HepG2 (cell line): ENCODE results near the gene ARHGEF39. TPM values are rescaled to one million over a fixed set of nuclear protein-coding genes. Genes with fewer than 3 reads are reported as not detected.
A peak's percentile ranks its signal among the peaks of the same experiment; 100 is the strongest.

Source experiments
- ASH2L ChIP-seq: fragments of 300-600, 200-600 bp; sonication (generic); IDR thresholded peaks from 2 replicates; pipeline ENCODE4 v1.7.0; 2017; ENCODE audit warnings: low read depth, mild to moderate bottlenecking, moderate library complexity, mixed read lengths, low read length; ENCODE audit not compliant: insufficient read length
- CTCF ChIP-seq: sonication (generic); formaldehyde crosslinking; IDR thresholded peaks from 2 replicates; pipeline ENCODE4 v1.5.0; 2020; ENCODE audit warnings: mild to moderate bottlenecking, missing genetic modification reagents, moderate library complexity
- KDM5A ChIP-seq: fragments of 200-600 bp; sonication (generic); IDR thresholded peaks from 2 replicates; pipeline ENCODE4 v1.7.0; 2018; ENCODE audit warnings: antibody characterized with exemption, mild to moderate bottlenecking, low read length, borderline replicate concordance
- MEIS1 ChIP-seq: sonication (generic); formaldehyde crosslinking; IDR thresholded peaks from 2 replicates; pipeline ENCODE4 v1.9.0; 2021; ENCODE audit warnings: mild to moderate bottlenecking, missing genetic modification reagents, moderate library complexity, borderline replicate concordance
- NFYC ChIP-seq: IDR thresholded peaks from 2 replicates; pipeline ENCODE4 v1.6.1; 2016; ENCODE audit warnings: missing genetic modification reagents, missing compliant biosample characterization
- RAD51 ChIP-seq: fragments of 450-650 bp; IDR thresholded peaks from 2 replicates; pipeline ENCODE4 v1.6.1; 2016; ENCODE audit warnings: borderline replicate concordance
- RELA ChIP-seq: sonication (generic); formaldehyde crosslinking; IDR thresholded peaks from 2 replicates; pipeline ENCODE4 v1.4.0; 2020; ENCODE audit warnings: missing genetic modification reagents
- RNF219 ChIP-seq: sonication (generic); formaldehyde crosslinking; IDR thresholded peaks from 2 replicates; pipeline ENCODE4 v1.5.0; 2020; ENCODE audit warnings: mild to moderate bottlenecking, missing genetic modification reagents
- SPEN ChIP-seq: sonication (generic); formaldehyde crosslinking; IDR thresholded peaks from 2 replicates; pipeline ENCODE4 v1.5.1; 2020; ENCODE audit warnings: low read depth, mild to moderate bottlenecking, missing genetic modification reagents
- TCF12 ChIP-seq, 2 experiments: fragments of 450-650 bp in 1 of 2; sonication (generic) in 1 of 2; formaldehyde crosslinking in 1 of 2; IDR thresholded peaks; 2 replicates each; pipeline versions ENCODE4 v1.6.1 to v1.8.0; 2017 to 2022; ENCODE audit warnings: antibody characterized with exemption in 1 of 2, mild to moderate bottlenecking in 1 of 2, missing genetic modification reagents in 1 of 2, moderate library complexity in 1 of 2
- TOPORS ChIP-seq: sonication (generic); formaldehyde crosslinking; IDR thresholded peaks from 2 replicates; pipeline ENCODE4 v1.8.0; 2023; ENCODE audit warnings: mild to moderate bottlenecking, missing genetic modification reagents
- U2AF2 ChIP-seq: fragments of 200-400 bp; formaldehyde crosslinking; IDR thresholded peaks from 2 replicates; pipeline ENCODE4 v1.6.1; 2017; ENCODE audit warnings: low read depth, mild to moderate bottlenecking, low read length
- YEATS2 ChIP-seq: sonication (generic); formaldehyde crosslinking; IDR thresholded peaks from 2 replicates; pipeline ENCODE4 v1.4.0; 2020; ENCODE audit warnings: missing genetic modification reagents, borderline replicate concordance
- ZBTB25 ChIP-seq: IDR thresholded peaks from 2 replicates; pipeline ENCODE4 v1.6.1; 2018; ENCODE audit warnings: missing genetic modification reagents
- ZMAT3 ChIP-seq: sonication (generic); formaldehyde crosslinking; conservative IDR thresholded peaks from 2 replicates; pipeline ENCODE4 v1.7.0; 2021; ENCODE audit warnings: missing genetic modification reagents
- ZNF121 ChIP-seq: sonication (generic); formaldehyde crosslinking; IDR thresholded peaks from 2 replicates; pipeline ENCODE4 v1.5.0; 2020; ENCODE audit warnings: mild to moderate bottlenecking, missing genetic modification reagents
- ZNF3 ChIP-seq: IDR thresholded peaks from 2 replicates; pipeline ENCODE4 v1.7.0; 2017; ENCODE audit warnings: inconsistent platforms
- ZNF329 ChIP-seq: sonication (generic); formaldehyde crosslinking; IDR thresholded peaks from 2 replicates; pipeline ENCODE4 v1.9.0; 2021; ENCODE audit warnings: low read depth, mild to moderate bottlenecking, missing genetic modification reagents
- ZNF605 ChIP-seq: sonication (generic); formaldehyde crosslinking; IDR thresholded peaks from 2 replicates; pipeline ENCODE4 v1.8.0; 2022; ENCODE audit warnings: mild to moderate bottlenecking, missing genetic modification reagents
- ZNF788 ChIP-seq: sonication (generic); formaldehyde crosslinking; IDR thresholded peaks from 2 replicates; pipeline ENCODE4 v1.5.0; 2020; ENCODE audit warnings: mild to moderate bottlenecking, missing genetic modification reagents, borderline replicate concordance
- ZNF878 ChIP-seq: sonication (generic); formaldehyde crosslinking; IDR thresholded peaks from 2 replicates; pipeline ENCODE4 v1.8.1; 2023; ENCODE audit warnings: mild to moderate bottlenecking, missing genetic modification reagents, moderate library complexity
- ZSCAN29 ChIP-seq: sonication (generic); formaldehyde crosslinking; conservative IDR thresholded peaks from 2 replicates; pipeline ENCODE4 v1.4.0; 2020; ENCODE audit warnings: mild to moderate bottlenecking, missing genetic modification reagents
- ZSCAN9 ChIP-seq: IDR thresholded peaks from 2 replicates; pipeline ENCODE4 v1.6.1; 2016; ENCODE audit warnings: borderline replicate concordance
- polyA plus RNA-seq, 8 experiments: library from polyadenylated mRNA; depleted of rRNA in 3 of 8; stranded (reverse) in 7 of 8; unstranded in 1 of 8; fragments of >200 nt; fragmentation: Illumina TruSeq in 4 of 8; extraction: Trizol in 4 of 8; gene quantifications; 2 replicates each; pipeline versions ENCODE4 v1.2.1 to v1.2.3, GENCODE V29; 2011 to 2016; ENCODE audit warnings: low read depth in 4 of 8, missing spikeins in 1 of 8, mixed read lengths in 1 of 8; ENCODE audit not compliant: insufficient read depth in 1 of 8
- total RNA-seq, 5 experiments: library from RNA; depleted of rRNA; stranded (reverse); fragments of >200 nt; fragmentation: Illumina TruSeq; extraction: Trizol; gene quantifications; 2 replicates each; pipeline ENCODE4 v1.2.3, GENCODE V29; 2016; ENCODE audit warnings: low read depth in 1 of 5
- TF ChIP-seq, protein P1 (sequence below): sonication (generic); formaldehyde crosslinking; IDR thresholded peaks from 2 replicates; pipeline ENCODE4 v1.4.0; 2020; ENCODE audit warnings: missing genetic modification reagents

Gene ARHGEF39
- total and polyA plus RNA-seq, 2 of the 13 experiments (the other 11 are each of a cell fraction or from before 2014, with no cell fraction given): 11.2 to 12.3 TPM

DNA sequence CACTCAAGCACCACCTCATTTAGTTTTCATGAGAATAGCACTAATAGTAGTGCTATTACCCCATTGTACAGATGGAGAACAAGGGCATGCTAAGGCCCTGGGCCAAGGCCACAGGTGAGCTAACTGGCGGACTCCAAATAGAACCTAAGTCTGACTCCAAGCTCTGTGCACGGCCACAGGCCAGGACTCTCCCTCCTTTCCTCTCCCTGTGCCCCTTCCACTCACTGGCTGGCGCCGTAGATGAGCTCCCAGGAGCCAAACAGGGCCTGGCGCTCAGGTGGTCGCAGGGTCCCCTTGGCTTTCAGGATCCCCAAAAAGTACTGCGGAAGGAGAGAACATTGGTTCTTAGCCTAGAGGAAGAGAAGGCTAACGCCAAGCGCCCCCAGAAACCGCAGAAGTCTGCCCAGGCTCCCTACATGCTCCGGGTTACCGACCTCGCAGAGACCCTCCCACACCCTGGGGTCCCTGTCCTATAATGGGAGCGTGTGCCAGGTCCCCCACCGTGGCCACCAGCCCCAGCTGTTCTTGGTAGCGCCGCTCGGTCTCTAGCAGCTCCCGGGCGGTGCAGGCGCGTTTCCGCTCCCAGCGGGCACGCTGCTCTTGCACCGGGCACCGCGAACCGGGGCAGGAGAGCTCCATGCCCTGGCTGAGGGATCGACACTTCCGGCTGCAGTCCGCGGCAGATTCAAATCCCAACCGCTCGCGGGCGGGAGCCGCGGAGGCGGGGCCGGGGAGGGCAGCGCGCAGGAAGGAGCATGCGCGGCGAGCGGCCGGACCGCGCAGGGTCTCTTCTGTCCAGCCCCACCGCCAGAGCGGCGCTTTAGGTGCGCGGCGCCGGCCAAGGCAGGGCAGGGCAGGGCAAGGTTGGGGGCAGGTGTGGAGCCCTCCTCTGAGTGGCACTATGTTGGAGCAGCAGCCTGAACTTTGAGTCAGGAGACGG, at the start of gene ARHGEF39 (continued):
- TF ChIP-seq ZNF3 (no peak), ZNF121 (CRISPR knock-in tag) (0 out of 2 replicates have a peak, but pooled peaks have one; percentile 25), ZMAT3 (CRISPR knock-in tag) (0 out of 2 replicates have a peak, but pooled peaks have one; percentile 48), ZNF878 (CRISPR knock-in tag) (peak; percentile 97), TCF12 (IDR thresholded peaks at IDR 0.05) (no peak), TCF12 (CRISPR knock-in tag; IDR thresholded peaks at IDR 0.05) (no peak), ZBTB25 (CRISPR knock-in tag) (peak; percentile 85; the same call in 1 of the 2 replicates), ZNF788 (CRISPR knock-in tag) (peak; percentile 70; the same call in 1 of the 2 replicates), YEATS2 (peak; percentile 65; the same call in 1 of the 2 replicates), ZNF605 (CRISPR knock-in tag) (peak; percentile 83), ASH2L (peak; percentile 61), TOPORS (CRISPR knock-in tag) (peak; percentile 96; the same call in 1 of the 2 replicates), RAD51 (no peak), KDM5A (no peak), CTCF (peak; percentile 84), SPEN (CRISPR knock-in tag) (peak; percentile 78), ZNF329 (no peak), NFYC (CRISPR knock-in tag) (0 out of 2 replicates have a peak, but pooled peaks have one; percentile 19), MEIS1 (CRISPR knock-in tag) (0 out of 2 replicates have a peak, but pooled peaks have one; percentile 11), ZSCAN29 (no peak), RELA (CRISPR knock-in tag) (0 out of 2 replicates have a peak, but pooled peaks have one; percentile 42), ZSCAN9 (CRISPR knock-in tag) (peak; percentile 59; the same call in 1 of the 2 replicates), RNF219 (CRISPR knock-in tag) (no peak), U2AF2 (no peak)
- TF ChIP-seq, protein P1, sequence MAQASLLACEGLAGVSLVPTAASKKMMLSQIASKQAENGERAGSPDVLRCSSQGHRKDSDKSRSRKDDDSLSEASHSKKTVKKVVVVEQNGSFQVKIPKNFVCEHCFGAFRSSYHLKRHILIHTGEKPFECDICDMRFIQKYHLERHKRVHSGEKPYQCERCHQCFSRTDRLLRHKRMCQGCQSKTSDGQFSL: peak; percentile 34; the same call in 1 of the 2 replicates
